ENCODE data around the gene CXorf38.

The CXorf38 gene, protein sequence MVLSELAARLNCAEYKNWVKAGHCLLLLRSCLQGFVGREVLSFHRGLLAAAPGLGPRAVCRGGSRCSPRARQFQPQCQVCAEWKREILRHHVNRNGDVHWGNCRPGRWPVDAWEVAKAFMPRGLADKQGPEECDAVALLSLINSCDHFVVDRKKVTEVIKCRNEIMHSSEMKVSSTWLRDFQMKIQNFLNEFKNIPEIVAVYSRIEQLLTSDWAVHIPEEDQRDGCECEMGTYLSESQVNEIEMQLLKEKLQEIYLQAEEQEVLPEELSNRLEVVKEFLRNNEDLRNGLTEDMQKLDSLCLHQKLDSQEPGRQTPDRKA

GRCh38 chrX:40647307-40648197 is at the start of gene CXorf38:
Gene CXorf38 (minus strand): TSS chrX:40647561. CDS start chrX:40647520, 41 bp downstream.
- DNase-seq (ENCODE audit: low read depth, low spot score) = peak; percentile 89

DNA sequence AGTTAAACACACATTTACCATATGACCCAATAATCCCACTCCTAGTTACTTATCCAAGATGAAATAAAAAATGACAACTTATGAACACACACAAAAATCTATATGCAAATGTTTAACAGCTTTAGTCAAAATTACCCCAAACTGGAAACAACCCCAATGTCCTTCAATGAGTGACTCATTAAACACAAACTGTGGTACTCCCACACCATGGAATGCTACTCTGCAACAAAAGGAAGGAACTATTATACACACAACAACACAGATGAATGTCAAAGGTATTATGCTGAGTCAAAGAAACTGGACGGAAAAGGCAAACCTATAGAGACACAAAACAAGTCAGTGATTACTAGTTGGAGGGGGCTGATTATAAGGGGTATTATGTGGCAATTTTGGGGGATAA is 47.4 kb upstream of the CXorf38 start:
- DNase-seq (ENCODE audit: low read depth, low spot score) = no peak

- DNase-seq (ENCODE audit: low read depth, low spot score) = no peak
Measured at GRCh38 chrX:40688929-40689328, 41.6 kb upstream of the CXorf38 start.

DNA sequence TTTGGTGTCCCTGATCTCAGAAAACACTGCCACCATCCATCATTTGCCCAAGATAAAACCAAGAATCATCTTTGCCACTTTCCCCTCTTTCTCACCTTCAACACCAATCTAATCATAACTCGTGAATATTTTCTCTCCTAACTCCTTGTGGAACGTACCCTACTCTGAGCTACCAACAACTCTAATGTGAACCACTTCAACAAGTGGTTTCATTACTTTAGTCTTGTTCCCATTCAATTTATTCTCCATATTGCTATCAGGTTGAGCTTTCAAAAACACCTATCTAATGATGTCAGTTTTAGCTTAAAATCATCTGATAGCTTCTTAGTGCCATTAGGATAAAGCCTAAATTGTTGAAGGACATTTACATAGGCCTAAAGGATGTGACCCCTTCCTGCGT is 39.8 kb upstream of the CXorf38 start:
- DNase-seq (ENCODE audit: low read depth, low spot score) = no peak

DNA sequence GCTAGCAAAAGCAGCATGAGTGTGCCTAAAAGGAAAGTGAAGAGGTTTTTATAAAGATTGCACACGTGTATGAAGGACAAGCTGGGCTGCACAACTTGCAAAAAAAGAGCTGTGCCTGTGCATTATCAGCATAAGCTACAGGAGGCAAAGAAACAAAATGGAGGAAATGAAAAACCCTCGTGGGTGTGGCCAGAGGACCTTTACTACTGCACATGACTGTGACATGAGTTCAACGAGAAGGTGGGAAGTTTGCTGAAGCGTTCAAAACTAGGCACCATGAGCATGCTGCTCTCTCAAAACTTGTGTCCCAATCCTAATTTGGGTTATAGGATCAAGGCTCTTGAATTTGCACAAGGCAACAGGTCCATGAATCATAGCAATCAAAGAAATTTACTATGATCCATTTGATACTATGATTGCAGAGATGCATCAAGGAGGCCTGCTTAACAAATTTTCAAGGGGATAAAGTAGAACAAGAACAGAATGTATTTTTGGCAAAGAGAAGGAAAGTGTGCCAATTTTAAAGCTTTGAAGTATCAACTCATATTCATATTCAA is 38.1 kb upstream of the CXorf38 start:
- no peak for DNase-seq (ENCODE audit: low read depth, low spot score)

DNA sequence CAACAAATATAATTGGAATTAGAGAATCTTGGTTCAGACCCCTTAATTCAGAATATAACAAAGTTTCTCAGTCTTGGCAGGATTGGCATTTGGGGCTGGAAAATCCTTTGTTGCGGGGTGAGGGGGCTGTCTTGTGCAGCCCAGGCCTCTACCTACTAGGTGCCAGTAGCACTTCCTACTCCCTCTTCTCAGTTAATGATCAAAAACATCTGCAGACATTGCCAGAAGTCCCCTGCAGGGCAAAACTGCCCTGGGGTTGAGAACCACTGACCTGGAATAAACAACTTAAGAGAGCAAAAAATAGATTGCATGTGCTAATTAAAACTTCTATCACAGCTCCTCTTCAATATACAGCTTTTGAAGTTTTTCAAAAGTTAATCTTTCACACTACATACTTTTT is 36.7 kb upstream of the CXorf38 start:
- no peak for DNase-seq (ENCODE audit: low read depth, low spot score)

DNA sequence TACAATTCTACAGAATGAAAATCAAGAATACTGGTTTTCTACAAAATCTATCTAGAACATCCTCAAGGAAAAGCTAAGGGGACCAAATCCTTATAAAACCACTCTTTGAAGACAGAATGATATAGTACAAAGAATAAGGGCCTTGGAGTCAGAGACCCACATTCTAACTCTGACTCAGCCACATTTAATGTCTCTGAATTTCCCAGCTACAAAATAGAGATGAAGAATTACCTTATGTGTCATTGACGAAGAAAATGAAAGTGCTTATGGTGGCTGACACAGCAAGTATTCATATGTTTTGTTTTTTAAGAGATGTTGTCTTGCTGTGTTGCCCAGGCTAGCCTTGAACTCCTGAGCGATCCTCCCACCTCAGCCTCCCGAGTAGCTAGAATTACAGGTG is 35.9 kb upstream of the CXorf38 start:
- no peak for DNase-seq (ENCODE audit: low read depth, low spot score)

GRCh38 chrX:40671126-40671525 is 23.8 kb upstream of the CXorf38 start:
- DNase-seq (ENCODE audit: low read depth, low spot score) = no peak

DNA sequence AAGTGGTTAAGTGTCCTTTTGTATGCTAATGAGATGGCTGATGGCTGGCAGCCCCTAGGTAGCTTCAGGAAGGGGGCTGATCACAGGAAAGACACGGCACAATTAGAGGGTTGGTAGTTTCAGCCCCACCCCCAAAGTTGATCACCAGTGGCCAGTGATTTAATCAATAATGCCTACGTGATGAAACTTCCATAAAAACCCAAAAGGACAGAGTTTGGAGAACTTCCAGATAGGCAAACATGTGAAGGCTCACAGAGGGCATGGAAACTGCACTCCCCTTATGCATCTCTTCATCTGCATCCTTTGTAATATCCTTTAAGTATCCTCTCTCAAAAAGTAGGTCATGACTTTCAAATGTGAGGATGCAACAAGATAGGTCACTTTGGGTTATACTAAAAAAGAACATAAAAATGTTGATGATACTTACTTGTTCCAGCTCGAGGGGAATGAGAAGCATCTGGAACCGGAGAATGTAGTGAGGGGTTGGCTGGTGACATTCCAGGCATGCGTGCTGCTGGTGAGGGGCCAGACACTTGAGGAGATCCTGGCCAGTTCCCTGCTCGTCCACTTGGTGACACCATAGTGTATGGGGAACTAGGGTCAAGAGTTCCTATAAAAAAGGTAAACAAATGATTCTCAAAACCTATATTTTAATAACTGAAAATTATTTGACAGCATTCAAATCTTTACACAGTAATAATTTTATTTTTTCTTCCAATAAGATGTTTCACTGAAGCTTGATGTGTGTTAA is 16.7 kb upstream of the CXorf38 start:
- no peak for DNase-seq (ENCODE audit: low read depth, low spot score)

DNA sequence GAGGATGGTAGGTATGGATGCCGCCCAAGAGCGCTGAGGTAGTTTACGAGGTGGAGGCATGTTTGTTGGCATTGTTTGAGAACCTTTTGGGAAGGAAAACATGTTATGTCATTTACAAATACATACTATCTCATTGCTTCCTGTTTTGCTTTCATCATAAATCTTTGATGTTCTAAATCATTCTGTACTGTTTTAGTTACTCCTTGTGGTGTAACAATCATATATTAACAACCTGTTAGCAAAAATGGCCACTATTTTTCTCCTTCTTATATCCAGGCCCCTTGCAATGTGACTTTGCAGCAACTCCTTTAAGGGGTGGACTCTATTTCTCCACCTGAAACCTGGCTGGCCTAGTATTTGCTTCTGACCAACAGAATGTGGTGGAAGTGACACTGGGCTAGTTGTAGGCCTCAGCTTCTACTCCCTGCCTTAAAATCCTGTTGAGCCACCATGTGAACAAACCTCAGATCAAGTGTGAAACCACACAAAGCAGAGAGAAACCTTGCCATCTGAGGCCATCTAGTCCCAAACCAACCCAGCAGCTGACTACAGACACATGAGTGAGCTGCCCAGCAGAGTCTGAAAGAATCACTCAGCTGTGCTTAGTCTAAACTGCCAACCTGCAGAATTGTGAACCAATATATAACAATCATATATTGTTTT is 15.8 kb upstream of the CXorf38 start:
- DNase-seq (ENCODE audit: low read depth, low spot score) = no peak

GRCh38 chrX:40661489-40661888 is 14.1 kb upstream of the CXorf38 start:
- no peak for DNase-seq (ENCODE audit: low read depth, low spot score)

- no peak for DNase-seq (ENCODE audit: low read depth, low spot score)
Measured at GRCh38 chrX:40660381-40660780, 13.0 kb upstream of the CXorf38 start.

DNA sequence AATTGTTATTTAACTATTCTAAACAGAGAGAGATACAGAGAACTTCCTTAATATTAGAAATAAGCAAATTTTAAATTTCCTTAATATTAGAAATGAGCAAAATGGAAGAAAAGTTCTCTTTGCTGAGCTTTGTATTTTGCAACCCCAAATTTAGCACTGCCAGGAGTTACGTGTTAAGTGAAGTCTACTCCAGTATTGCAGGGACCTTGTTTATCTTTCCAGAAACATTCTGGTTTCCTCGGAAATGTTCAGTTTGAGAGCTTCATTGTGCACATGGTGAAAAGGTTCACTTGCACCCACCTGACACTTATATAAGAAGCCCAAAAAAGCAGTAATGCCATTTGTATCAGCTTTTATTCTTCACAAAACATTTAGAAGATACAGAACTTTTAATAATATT is 6.2 kb upstream of the CXorf38 start:
- no peak for DNase-seq (ENCODE audit: low read depth, low spot score)

DNA sequence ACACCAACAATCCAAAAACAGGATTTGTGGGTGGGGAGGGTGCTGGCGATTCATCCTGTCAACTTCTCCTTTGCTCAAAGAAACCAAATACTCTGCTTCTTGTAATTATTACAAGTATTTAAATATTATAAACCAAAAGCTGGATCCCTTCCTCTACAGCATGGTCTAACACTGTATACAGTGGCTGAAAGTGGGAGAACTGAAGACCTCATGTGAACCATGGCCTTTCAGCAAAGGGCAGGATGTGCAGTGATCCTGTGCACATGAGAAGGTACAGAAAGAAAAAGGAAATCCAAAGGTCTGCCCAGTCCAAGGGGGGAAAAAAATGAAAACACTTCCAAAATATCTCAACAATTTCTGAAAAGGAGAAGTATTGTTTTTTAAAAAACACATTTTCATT is 5.3 kb upstream of the CXorf38 start:
- no peak for DNase-seq (ENCODE audit: low read depth, low spot score)

- DNase-seq (ENCODE audit: low read depth, low spot score) = peak; percentile 53
Measured at GRCh38 chrX:40651620-40652223, 4.4 kb upstream of the CXorf38 start.

DNA sequence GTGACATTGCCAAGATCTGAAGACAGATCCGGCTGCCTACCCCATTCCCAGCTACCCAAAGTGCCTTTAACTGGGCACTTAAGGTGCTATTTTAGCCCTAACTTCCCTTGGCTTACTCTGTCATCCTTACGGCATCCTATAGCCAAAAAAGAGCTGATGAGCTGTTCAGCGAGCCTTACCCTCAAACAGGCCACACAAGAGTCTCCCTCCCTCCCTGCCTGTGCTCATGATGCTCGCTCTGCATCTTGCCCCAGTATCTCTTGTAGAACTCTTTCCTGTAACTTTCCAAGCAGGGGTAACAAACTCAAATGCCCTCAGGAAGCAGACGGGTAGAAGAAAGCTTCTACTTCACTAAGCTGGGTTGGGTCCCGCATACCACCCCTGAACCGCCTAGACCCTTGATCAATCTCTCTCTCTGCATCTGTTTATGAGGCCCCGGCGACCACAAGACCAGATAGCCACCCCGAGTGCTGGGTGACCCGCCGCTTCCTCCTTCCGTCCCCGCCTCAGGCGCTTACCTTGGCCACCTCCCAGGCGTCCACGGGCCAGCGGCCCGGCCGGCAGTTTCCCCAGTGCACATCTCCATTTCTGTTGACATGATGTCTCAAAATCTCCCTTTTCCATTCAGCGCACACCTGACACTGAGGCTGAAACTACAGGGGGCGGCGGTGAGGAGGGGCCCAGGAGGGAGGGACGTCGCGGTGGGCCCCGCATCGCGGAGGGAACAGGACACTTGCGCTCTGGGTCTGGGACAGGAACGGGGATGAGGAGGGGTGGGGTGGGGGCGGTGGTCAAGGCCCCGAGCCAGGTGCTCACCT is 663 bp downstream of the CXorf38 start:
- DNase-seq (ENCODE audit: low read depth, low spot score) = no peak

- DNase-seq (ENCODE audit: low read depth, low spot score) = peak; percentile 33
Measured at GRCh38 chrX:40644821-40645358, 2.5 kb downstream of the CXorf38 start.

- DNase-seq (ENCODE audit: low read depth, low spot score) = no peak
Measured at GRCh38 chrX:40644176-40644575, 3.2 kb downstream of the CXorf38 start.

- DNase-seq (ENCODE audit: low read depth, low spot score) = no peak
Measured at GRCh38 chrX:40637687-40638086, 9.7 kb downstream of the CXorf38 start.

DNA sequence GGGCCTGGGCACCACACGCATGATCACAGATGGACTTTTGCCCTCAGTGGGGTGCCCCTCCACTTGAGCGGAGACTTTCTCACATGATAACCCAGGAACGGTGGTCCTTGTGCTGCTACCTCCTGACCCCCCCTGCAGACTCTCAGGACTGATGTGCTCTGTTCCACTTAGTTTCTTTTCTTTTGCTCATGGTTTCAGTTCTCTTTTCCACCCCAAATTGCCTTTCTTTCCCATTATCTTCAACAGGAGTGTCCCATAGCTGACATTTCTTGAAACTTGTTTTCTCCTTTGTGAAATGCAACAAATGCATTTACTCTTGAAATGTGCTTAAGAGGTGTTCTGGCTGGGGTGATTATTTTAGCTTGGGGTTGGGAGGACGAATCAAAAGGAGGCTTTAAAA is 15.2 kb downstream of the CXorf38 start:
- DNase-seq (ENCODE audit: low read depth, low spot score) = no peak
